Neural crest cell (in vitro differentiated cells): ENCODE data around the gene SSH2. TPM values are rescaled to one million over a fixed set of nuclear protein-coding genes. Genes with fewer than 3 reads are reported as not detected.

Source experiments
- DNase-seq: peaks from one replicate; pipeline ENCODE4 v3.0.0; 2021; ENCODE audit warnings: low read depth, mixed read lengths, low spot score
- H3K27ac Mint-ChIP-seq: one replicate; pipeline ENCODE4 v1.8.0; 2021; ENCODE audit warnings: mild to moderate bottlenecking, mixed read lengths; ENCODE audit not compliant: unreplicated experiment
- H3K27me3 Mint-ChIP-seq: 2 replicates; pipeline ENCODE4 v1.8.0; 2021; ENCODE audit warnings: low read depth, mild to moderate bottlenecking, mixed read lengths
- H3K36me3 Mint-ChIP-seq: 2 replicates; pipeline ENCODE4 v1.8.0; 2021; ENCODE audit warnings: low read depth, mild to moderate bottlenecking, mixed read lengths
- H3K4me1 Mint-ChIP-seq: 2 replicates; pipeline ENCODE4 v1.8.0; 2021; ENCODE audit warnings: mixed read lengths
- H3K4me3 Mint-ChIP-seq: one replicate; pipeline ENCODE4 v1.8.0; 2021; ENCODE audit warnings: mild to moderate bottlenecking, mixed read lengths
- H3K9me3 Mint-ChIP-seq: 2 replicates; pipeline ENCODE4 v1.8.0; 2021; ENCODE audit warnings: mixed read lengths
- CTCF ChIP-seq: fragments of 200-600 bp; sonication (generic); conservative IDR thresholded peaks from 2 replicates; pipeline ENCODE4 v1.5.0; 2021; ENCODE audit warnings: antibody characterized with exemption, mild to moderate bottlenecking
- total RNA-seq: library from RNA; stranded (reverse); gene quantifications from 2 replicates; pipeline ENCODE4 v1.2.1, GENCODE V29; 2021

Gene SSH2
- total RNA-seq, 1 donor from 2014 or later, result 29.2 TPM

DNA sequence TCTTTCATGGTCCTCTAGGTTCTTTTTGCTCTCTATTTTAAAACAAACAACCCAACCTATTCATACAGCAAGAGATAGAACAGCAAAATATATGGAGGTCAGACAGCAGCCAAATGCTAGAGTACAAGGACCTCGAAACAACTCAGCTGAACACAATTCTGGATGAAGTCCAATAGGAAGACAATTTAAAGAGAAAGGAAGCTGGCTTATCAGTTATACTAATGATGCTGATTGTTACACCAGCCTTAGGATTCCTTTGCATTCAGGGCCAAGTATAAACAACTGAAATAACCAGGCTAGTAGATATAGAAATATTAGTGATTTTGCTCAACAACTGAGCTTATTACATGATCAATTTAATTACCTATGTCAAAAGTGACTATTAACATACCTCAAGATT lies 2.5 kb downstream of the SSH2 start:
- TF ChIP-seq CTCF, result no peak
- peaks cover 21% of the 10 kb centered on the region for H3K4me1 Mint-ChIP-seq
- peak overlapping the region; percentile 20 for H3K4me3 Mint-ChIP-seq
- no peak overlapping the region for H3K27ac Mint-ChIP-seq
- no peaks in the 10 kb centered on the region for H3K36me3 Mint-ChIP-seq
- no peak for DNase-seq
- H3K9me3 Mint-ChIP-seq, result no peaks in the 10 kb centered on the region
- no peaks in the 10 kb centered on the region for H3K27me3 Mint-ChIP-seq

- TF ChIP-seq CTCF, result no peak
- DNase-seq, result no peak
- H3K4me3 Mint-ChIP-seq, result no peak overlapping the region
- peaks cover 21% of the 10 kb centered on the region for H3K4me1 Mint-ChIP-seq
- no peak overlapping the region for H3K27ac Mint-ChIP-seq
- H3K9me3 Mint-ChIP-seq, result no peaks in the 10 kb centered on the region
- H3K36me3 Mint-ChIP-seq, result no peaks in the 10 kb centered on the region
- H3K27me3 Mint-ChIP-seq, result no peaks in the 10 kb centered on the region
Observed at GRCh38 chr17:29924786-29925185, 5.2 kb downstream of the SSH2 start.

- no peaks in the 10 kb centered on the region for H3K36me3 Mint-ChIP-seq
- no peak for TF ChIP-seq CTCF
- no peak for DNase-seq
- H3K4me1 Mint-ChIP-seq, result peaks cover 20% of the 10 kb centered on the region
- no peak overlapping the region for H3K4me3 Mint-ChIP-seq
- H3K9me3 Mint-ChIP-seq, result no peaks in the 10 kb centered on the region
- no peak overlapping the region for H3K27ac Mint-ChIP-seq
- H3K27me3 Mint-ChIP-seq, result no peaks in the 10 kb centered on the region
Observed at GRCh38 chr17:29918922-29919856, 10.8 kb downstream of the SSH2 start.

DNA sequence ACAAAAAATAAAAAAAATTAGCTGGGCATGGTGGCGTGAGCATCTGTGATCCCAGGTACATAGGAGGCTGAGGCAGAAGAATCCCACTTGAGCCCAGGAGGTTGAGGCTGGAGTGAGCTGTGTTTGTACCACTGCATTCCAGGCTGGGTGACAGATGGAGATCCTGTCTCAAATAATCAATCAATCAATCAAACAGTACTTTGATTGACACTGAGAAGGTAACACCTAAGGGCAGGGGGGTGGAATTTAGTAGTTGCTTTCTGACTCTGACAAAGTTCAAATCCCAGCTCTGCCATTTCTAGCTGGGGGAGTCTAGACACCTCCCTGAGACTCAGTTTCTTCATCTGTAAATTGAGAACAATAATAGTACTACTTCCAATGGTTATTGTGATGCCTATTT lies 12.0 kb downstream of the SSH2 start:
- Mint-ChIP-seq H3K27ac (no peak overlapping the region), H3K4me1 (peaks cover 20% of the 10 kb centered on the region), H3K36me3 (no peaks in the 10 kb centered on the region), H3K4me3 (no peak overlapping the region), H3K9me3 (no peaks in the 10 kb centered on the region), H3K27me3 (no peaks in the 10 kb centered on the region)
- no peak for DNase-seq
- no peak for TF ChIP-seq CTCF

DNA sequence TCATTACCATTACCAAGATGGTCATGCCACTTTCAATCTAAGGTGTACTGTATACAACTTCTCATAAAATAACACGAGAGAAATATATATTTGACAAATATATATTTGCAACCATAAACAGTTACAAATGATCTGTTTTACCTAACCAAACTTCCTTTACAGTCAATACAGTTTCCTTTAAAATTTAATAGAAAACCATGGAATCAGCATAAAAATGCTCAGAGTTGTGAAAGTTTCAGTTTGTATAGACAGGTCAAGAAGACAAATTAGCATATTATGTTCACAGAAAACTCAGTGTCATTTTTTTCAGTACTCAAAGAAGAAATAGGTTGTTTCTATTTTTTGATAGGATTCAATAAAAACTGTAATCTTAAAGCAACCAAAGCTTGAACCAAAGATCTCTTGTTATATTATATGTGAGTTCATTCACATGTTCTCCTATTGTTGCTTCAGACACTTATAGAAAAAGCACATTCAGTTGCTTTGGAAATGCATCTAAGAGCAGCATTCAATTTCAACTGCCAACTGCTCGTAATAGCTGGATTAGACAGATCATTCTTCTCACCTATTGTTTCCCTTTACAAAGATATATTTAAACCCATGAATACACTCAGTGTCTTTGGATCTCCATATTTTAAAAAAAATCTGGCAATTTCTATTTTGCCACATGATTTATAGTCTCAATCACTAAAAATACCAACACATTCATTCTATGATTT lies 15.1 kb downstream of the SSH2 start:
- no peaks in the 10 kb centered on the region for H3K9me3 Mint-ChIP-seq
- TF ChIP-seq CTCF, result no peak
- no peaks in the 10 kb centered on the region for H3K27me3 Mint-ChIP-seq
- H3K4me1 Mint-ChIP-seq, result peaks cover 20% of the 10 kb centered on the region
- H3K4me3 Mint-ChIP-seq, result no peak overlapping the region
- no peak overlapping the region for H3K27ac Mint-ChIP-seq
- no peak for DNase-seq
- no peaks in the 10 kb centered on the region for H3K36me3 Mint-ChIP-seq
